NCI-H748 (cell line): ENCODE measurements around the gene SPATA31D3.
"Not testable (repeated sequence)": the region's sequence is repeated elsewhere in the genome, so short reads cannot be mapped to it uniquely, and the experiment has no call there.

Source experiments
- DNase-seq: peaks from one replicate; lab custom pipeline; 2025; ENCODE audit not compliant: unreplicated experiment; lab: John Stamatoyannopoulos, UW

The SPATA31D3 gene

GRCh38 chr9:81976351-81976750 is 33.1 kb downstream of the SPATA31D3 start:
- no peak for DNase-seq

- DNase-seq: no peak
Measured at GRCh38 chr9:81979196-81979595, 35.9 kb downstream of the SPATA31D3 start.

- DNase-seq: no peak
Measured at GRCh38 chr9:81980568-81980967, 37.3 kb downstream of the SPATA31D3 start.

- DNase-seq: no peak
Measured at GRCh38 chr9:81981883-81982282, 38.6 kb downstream of the SPATA31D3 start.

- no peak for DNase-seq
Measured at GRCh38 chr9:81984928-81985327, 41.6 kb downstream of the SPATA31D3 start.

GRCh38 chr9:81986051-81986450 is 42.8 kb downstream of the SPATA31D3 start:
- no peak for DNase-seq

- DNase-seq: not testable (repeated sequence)
Measured at GRCh38 chr9:81988472-81988871, 45.2 kb downstream of the SPATA31D3 start, which contains the start of gene SPATA31D1. Gene SPATA31D1 (plus strand): TSS chr9:81988772. CDS start chr9:81988819, 47 bp downstream.

- no peak for DNase-seq
Measured at GRCh38 chr9:81989700-81990099, 46.4 kb downstream of the SPATA31D3 start.

GRCh38 chr9:81993656-81994055 is 50.4 kb downstream of the SPATA31D3 start:
- DNase-seq: no peak
